HG02852 (cell line): ENCODE measurements around the gene DAB1.

Experiments
- ATAC-seq: cut with Tn5 transposase; IDR thresholded peaks from one replicate; pipeline ENCODE4 v1.9.1; 2021; ENCODE audit warnings: mild to moderate bottlenecking, moderate library complexity; ENCODE audit not compliant: unreplicated experiment

Gene DAB1

GRCh38 chr1:57321776-57322175, 102.1 kb downstream of the DAB1 start:
- ATAC-seq = no peak

GRCh38 chr1:57319791-57320190, 104.1 kb downstream of the DAB1 start:
- ATAC-seq = no peak

- no peak for ATAC-seq
These were observed 104.7 kb downstream of the DAB1 start for GRCh38 chr1:57319165-57319564.

- ATAC-seq = no peak
These were observed 107.0 kb downstream of the DAB1 start for GRCh38 chr1:57316861-57317260.

GRCh38 chr1:57316291-57316690, 107.6 kb downstream of the DAB1 start:
- no peak for ATAC-seq

GRCh38 chr1:57312869-57313268, 111.0 kb downstream of the DAB1 start:
- ATAC-seq = no peak

- no peak for ATAC-seq
These were observed 112.4 kb downstream of the DAB1 start for GRCh38 chr1:57311411-57311810.

- ATAC-seq = no peak
These were observed 112.9 kb downstream of the DAB1 start for GRCh38 chr1:57311006-57311405.

GRCh38 chr1:57309630-57310029, 114.2 kb downstream of the DAB1 start:
- ATAC-seq = no peak

GRCh38 chr1:57307392-57308170, 116.3 kb downstream of the DAB1 start:
- peak; percentile 71 for ATAC-seq

- no peak for ATAC-seq
These were observed 119.3 kb downstream of the DAB1 start for GRCh38 chr1:57304591-57304990.

GRCh38 chr1:57302812-57303596, 120.9 kb downstream of the DAB1 start:
- ATAC-seq = no peak

GRCh38 chr1:57300186-57300585, 123.7 kb downstream of the DAB1 start:
- ATAC-seq = no peak

- ATAC-seq = no peak
These were observed 127.1 kb downstream of the DAB1 start for GRCh38 chr1:57296726-57297250.

GRCh38 chr1:57295326-57295725, 128.5 kb downstream of the DAB1 start:
- ATAC-seq = no peak

GRCh38 chr1:57294177-57294576, 129.7 kb downstream of the DAB1 start:
- no peak for ATAC-seq

- no peak for ATAC-seq
These were observed 130.6 kb downstream of the DAB1 start for GRCh38 chr1:57293214-57293613.

GRCh38 chr1:57289781-57290180, 134.1 kb downstream of the DAB1 start:
- ATAC-seq = no peak

GRCh38 chr1:57285992-57286391, 137.9 kb downstream of the DAB1 start:
- ATAC-seq = no peak

GRCh38 chr1:57282411-57282810, 141.4 kb downstream of the DAB1 start:
- ATAC-seq = no peak

GRCh38 chr1:57281324-57281723, 142.5 kb downstream of the DAB1 start:
- ATAC-seq = no peak
